Activated T-cell treated with anti-CD3 and anti-CD28 coated beads for 24 hours (primary cell): Measurements from ENCODE around the gene CLEC10A.
"Not testable (repeated sequence)": the region's sequence is repeated elsewhere in the genome, so short reads cannot be mapped to it uniquely, and the experiment has no call there.

Experiments used
- DNase-seq: peaks from one replicate; pipeline ENCODE4 v3.0.0-alpha.2; 2020; ENCODE audit warnings: low read depth

CLEC10A gene

DNA sequence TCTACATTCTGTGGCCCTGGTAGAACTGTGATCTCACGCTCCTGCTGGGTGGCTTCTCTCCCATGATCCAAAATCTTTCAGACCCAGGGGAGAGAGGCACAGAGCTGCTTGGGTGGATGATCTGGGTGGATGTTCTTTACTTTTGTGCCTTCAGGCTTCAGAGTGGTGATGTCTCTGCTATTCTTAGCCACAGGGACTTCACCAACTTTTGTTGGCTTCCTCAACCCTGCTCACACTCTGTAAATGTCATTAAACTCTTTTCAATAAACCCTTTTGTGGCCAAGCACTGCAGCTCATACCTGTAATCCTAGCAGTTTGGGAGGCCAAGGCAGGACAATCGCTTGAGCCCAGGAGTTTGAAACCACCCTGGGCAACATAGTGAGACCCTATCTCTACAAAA is 7.6 kb downstream of the CLEC10A start:
- DNase-seq, result no peak

- no peak for DNase-seq
Measured at GRCh38 chr17:7070712-7071111, 9.3 kb downstream of the CLEC10A start.

DNA sequence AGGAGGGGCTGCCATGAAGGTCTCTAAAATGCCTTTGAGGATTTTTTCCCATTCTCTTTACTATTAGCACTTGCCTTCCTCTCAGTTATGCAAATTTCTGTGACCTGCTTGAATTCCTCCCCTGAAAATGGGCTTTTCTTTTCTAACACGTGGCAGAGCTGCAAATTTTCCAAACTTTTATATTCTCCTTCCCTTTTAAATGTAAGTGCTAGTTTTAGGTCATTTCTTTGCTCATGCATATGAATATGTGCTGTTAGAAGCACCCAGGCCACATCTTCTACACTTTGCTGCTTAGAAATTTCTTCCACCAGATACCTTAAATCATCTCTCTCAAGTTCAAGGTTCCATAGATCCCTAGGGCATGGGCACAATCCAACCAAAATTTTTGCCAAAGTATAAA is 11.8 kb downstream of the CLEC10A start:
- DNase-seq, result no peak

GRCh38 chr17:7067198-7067597 is 12.9 kb downstream of the CLEC10A start:
- DNase-seq, result no peak

- no peak for DNase-seq
Measured at GRCh38 chr17:7064261-7064660, 15.8 kb downstream of the CLEC10A start.

DNA sequence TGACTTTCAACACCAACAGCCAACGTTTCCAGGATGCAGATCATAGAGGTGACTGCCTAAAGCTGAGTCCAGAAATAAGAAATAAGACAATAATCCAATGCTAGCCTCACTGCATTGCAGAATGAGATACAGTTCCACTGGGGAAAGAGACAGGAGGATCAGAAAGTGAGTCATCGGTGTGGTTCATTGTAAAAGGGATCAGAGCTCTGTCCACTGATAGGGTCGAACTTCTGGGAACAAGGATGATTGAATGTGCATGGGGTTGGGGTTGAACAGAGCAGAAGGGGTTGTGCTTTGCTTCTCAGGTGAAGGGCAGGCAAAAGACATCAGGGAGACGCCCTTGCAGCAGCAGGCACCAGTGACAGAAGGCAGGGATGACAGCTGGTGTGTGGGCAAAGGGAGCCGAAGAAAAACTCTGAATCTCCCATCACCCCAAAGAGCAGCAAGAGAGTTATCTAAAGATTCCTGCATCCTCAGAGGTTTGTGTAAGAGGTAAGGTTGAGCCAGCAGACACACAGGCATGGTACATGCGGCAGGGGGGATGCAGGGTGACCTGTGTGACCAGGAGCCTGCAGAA is 16.4 kb downstream of the CLEC10A start:
- DNase-seq, result no peak

GRCh38 chr17:7060165-7060891 is 19.7 kb downstream of the CLEC10A start:
- peak; percentile 46 for DNase-seq

GRCh38 chr17:7058831-7059447 is 21.1 kb downstream of the CLEC10A start:
- DNase-seq, result no peak

DNA sequence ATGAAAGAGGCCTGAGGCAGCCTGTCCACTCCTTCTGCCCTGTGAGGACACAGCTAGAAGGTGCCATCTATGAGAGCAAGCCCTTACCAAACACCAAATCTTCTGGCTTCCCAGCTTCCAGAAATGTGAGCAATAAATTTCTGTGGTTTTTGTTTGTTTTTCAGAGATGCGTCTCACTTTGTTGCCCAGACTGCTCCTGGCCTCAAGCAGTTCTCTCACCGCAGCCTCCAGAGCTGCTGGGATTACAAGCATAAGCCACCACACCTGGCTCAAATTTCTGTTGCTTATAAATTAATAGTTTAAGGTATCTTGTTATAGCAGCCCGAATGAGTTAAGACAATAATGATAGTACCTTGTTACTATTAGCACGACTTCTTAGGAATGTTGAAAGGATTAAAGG is 23.7 kb downstream of the CLEC10A start:
- DNase-seq, result no peak

DNA sequence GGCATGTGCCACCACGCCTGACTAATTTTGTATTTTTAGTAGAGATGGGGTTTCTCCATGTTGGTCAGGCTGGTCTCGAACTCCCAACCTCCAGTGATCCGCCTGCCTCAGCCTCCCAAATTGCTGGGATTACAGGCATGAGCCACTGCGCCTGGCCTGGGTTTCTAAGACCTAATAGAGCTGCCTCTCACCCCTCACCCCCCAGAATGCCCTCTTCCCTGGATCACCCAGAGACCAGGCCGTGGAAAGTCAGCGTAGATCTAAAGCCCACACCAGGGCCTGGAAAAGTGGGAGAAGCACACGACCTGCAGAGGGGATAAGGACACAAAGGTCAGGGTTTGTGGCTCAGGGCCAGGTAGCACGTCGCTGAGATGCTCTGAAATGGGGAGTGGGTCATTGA is 29.5 kb downstream of the CLEC10A start:
- DNase-seq, result not testable (repeated sequence)

GRCh38 chr17:7048968-7049367 is 31.1 kb downstream of the CLEC10A start:
- DNase-seq, result no peak

- no peak for DNase-seq
Measured at GRCh38 chr17:7047566-7047965, 32.5 kb downstream of the CLEC10A start.

DNA sequence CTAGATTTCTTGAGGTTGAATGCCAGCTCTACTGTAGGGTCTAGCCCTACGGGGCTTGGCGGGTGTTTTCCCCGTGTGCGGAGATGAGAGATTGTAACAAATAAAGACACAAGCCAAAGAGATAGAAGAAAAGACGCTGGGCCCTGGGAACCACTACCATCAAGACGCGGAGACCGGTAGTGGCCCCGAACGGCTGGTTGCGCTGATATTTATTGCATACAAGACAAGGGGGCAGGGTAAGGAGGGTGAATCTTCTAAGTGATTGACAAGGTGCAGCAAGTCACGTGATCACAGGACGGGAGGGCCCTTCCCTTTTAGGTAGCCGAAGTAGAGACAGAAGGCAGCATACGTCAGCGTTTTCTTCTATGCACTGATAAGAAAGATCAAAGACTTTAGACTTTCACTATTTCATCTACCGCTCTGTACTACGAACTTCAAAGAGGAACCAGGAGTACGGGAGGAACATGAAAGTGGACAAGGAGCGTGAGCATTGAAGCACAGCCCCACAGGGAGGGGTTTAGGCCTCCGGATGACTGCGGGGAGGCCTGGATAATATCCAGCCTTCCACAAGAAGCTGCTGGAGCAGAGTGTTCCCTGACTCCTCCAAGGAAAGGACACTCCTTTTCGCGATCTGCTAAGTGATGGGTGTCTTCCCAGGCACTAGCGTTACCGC is 33.2 kb downstream of the CLEC10A start:
- DNase-seq, result peak; percentile 63

GRCh38 chr17:7046127-7046724 is 33.8 kb downstream of the CLEC10A start:
- no peak for DNase-seq

DNA sequence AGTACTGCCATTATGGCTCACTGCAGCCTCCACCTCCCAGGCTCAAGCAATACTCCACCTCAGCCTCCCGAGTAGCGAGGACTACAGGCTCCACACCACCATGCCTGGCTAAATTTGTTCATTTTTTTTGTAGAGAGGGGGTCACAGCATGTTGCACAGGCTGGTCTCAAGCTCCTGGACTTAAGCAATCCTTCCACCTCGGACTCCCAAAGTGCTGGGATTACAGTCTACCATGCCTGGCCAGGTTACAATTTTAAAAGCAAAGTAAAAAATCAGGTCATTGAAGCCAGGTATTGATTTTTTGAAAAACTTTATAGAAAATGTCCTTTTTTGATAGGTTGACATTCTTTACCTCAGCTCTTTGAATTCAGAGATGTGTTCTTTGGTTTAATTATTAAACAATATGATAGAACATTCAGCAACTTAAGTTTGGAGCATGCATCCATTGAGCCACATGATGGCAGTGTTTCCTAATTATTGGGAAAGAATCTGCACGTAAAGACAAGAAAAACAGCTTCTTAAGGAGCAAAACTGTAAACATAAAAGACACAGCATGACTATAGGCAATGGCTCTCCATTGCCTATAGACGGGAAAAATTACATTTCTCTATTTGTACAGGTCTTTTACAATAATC is 34.4 kb downstream of the CLEC10A start:
- DNase-seq, result no peak

DNA sequence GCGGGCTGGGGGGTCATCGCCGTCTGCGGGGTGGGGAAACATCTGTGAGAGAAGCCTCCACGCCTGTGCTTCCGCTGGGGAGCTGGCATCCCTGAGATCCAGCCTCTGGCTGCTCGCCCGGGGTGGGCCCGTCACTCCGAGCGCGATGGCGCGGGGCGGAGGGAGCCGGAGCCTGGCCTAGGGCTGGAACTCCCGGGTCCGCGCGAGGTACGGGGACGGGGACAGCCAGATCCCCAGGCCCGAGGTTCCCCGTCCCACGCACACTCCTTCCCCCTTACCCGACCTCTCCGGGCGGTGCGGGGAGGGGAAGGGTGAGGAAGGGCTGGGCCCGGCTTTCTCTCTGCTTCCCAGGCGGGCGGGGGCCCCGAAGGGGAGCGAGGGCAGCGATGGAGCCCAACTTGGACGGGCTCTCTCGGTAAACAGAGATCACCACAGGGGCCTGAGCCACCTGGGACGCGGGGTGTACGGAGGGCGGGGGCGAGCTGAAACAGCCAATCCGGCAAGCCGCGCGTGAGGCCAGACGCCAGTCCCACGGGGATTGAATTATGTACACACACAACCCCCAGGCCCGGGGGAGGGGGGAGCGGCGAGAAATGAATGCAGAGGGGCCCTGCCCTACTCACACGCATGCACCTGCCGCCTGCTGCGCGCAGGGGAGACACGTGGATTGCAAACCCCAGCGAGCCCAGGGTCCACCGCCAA is 36.4 kb downstream of the CLEC10A start, which contains the start of gene SLC16A11:
Gene SLC16A11, minus strand, starts transcription at position 596 of the 702 bp plus-strand sequence. Its CDS starts 579 bp downstream, at position 17.
- no peak for DNase-seq

- DNase-seq, result no peak
Measured at GRCh38 chr17:7043182-7043496, 36.9 kb downstream of the CLEC10A start.

- DNase-seq, result no peak
Measured at GRCh38 chr17:7042501-7043181, 37.4 kb downstream of the CLEC10A start.

- DNase-seq, result no peak
Measured at GRCh38 chr17:7041607-7042500, 38.2 kb downstream of the CLEC10A start.

DNA sequence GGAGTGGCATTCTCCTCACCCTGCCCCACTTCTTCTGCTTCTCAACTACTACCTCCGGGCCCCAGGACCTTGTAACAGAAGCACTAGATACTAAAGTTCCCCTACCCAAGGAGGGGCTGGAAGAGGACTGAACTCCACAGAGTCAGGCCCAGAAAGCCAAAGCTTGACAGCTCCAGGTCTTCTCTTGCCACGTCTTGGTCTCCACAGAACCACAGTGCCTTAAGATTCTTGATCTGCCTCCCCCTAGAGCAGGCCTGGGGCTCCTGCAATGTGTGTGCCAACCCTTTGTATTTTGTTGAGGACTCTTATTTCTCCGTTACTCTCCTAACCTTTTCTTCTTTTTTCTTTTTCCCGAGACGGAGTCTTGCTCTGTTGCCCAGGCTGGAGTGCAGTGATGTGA is 40.2 kb downstream of the CLEC10A start:
- no peak for DNase-seq
